ENCODE results near the gene THRB.

THRB gene

GRCh38 chr3:24494618-24495325, at the start of gene THRB:
THRB (minus strand) TSS chr3:24494850.
- DNase-seq (ENCODE audit: low read depth in 2 of 2, low spot score in 1 of 2), result no peak

GRCh38 chr3:24541935-24542334, 47.3 kb upstream of the THRB start:
- DNase-seq (ENCODE audit: low read depth in 2 of 2, low spot score in 1 of 2), result no peak

GRCh38 chr3:24540821-24541220, 46.2 kb upstream of the THRB start:
- DNase-seq (ENCODE audit: low read depth in 2 of 2, low spot score in 1 of 2), result no peak

GRCh38 chr3:24539699-24540098, 45.0 kb upstream of the THRB start:
- DNase-seq (ENCODE audit: low read depth in 2 of 2, low spot score in 1 of 2), result no peak

- no peak for DNase-seq (ENCODE audit: low read depth in 2 of 2, low spot score in 1 of 2)
These were observed 44.2 kb upstream of the THRB start for GRCh38 chr3:24538891-24539290.

GRCh38 chr3:24533561-24534193, 39.0 kb upstream of the THRB start:
- DNase-seq (ENCODE audit: low read depth in 2 of 2, low spot score in 1 of 2), result no peak

GRCh38 chr3:24530471-24530870, 35.8 kb upstream of the THRB start:
- DNase-seq (ENCODE audit: low read depth in 2 of 2, low spot score in 1 of 2), result no peak

GRCh38 chr3:24529210-24529609, 34.6 kb upstream of the THRB start:
- DNase-seq (ENCODE audit: low read depth in 2 of 2, low spot score in 1 of 2), result no peak

GRCh38 chr3:24526640-24527212, 32.1 kb upstream of the THRB start:
- no peak for DNase-seq (ENCODE audit: low read depth in 2 of 2, low spot score in 1 of 2)

- no peak for DNase-seq (ENCODE audit: low read depth in 2 of 2, low spot score in 1 of 2)
These were observed 30.9 kb upstream of the THRB start for GRCh38 chr3:24525557-24525956.

GRCh38 chr3:24525022-24525421, 30.4 kb upstream of the THRB start:
- no peak for DNase-seq (ENCODE audit: low read depth in 2 of 2, low spot score in 1 of 2)

GRCh38 chr3:24523988-24524727, 29.5 kb upstream of the THRB start:
- DNase-seq (ENCODE audit: low read depth in 2 of 2, low spot score in 1 of 2), result no peak

- DNase-seq (ENCODE audit: low read depth in 2 of 2, low spot score in 1 of 2), result no peak
These were observed 28.6 kb upstream of the THRB start for GRCh38 chr3:24523215-24523614.

GRCh38 chr3:24522146-24522579, 27.5 kb upstream of the THRB start:
- no peak for DNase-seq (ENCODE audit: low read depth in 2 of 2, low spot score in 1 of 2)

- no peak for DNase-seq (ENCODE audit: low read depth in 2 of 2, low spot score in 1 of 2)
These were observed 26.9 kb upstream of the THRB start for GRCh38 chr3:24521420-24522145.

GRCh38 chr3:24520976-24521419, 26.3 kb upstream of the THRB start:
- DNase-seq (ENCODE audit: low read depth in 2 of 2, low spot score in 1 of 2), result no peak

- DNase-seq (ENCODE audit: low read depth in 2 of 2, low spot score in 1 of 2), result no peak
These were observed 25.4 kb upstream of the THRB start for GRCh38 chr3:24520101-24520495.

- no peak for DNase-seq (ENCODE audit: low read depth in 2 of 2, low spot score in 1 of 2)
These were observed 24.9 kb upstream of the THRB start for GRCh38 chr3:24519368-24520100.

- DNase-seq (ENCODE audit: low read depth in 2 of 2, low spot score in 1 of 2), result no peak
These were observed 24.3 kb upstream of the THRB start for GRCh38 chr3:24518990-24519367.

GRCh38 chr3:24514119-24514518, 19.5 kb upstream of the THRB start:
- no peak for DNase-seq (ENCODE audit: low read depth in 2 of 2, low spot score in 1 of 2)
